Caki2 (cell line): ENCODE data around the gene ADCY5. TPM values are rescaled to one million over a fixed set of nuclear protein-coding genes. Genes with fewer than 3 reads are reported as not detected.

Source experiments
- DNase-seq: peaks from one replicate; pipeline ENCODE4 v3.0.0-alpha.2; 2015; ENCODE audit warnings: low read depth
- in situ Hi-C: cut with HindIII; loops from 2 replicates; pipeline ENCODE4 v1.10.0; 2016; ENCODE audit warnings: low sequenced_read_pairs, low pct_unique_long_range_greater_than_20kb, mixed read lengths
- total RNA-seq: library from RNA; depleted of rRNA; stranded (reverse); fragments of >200 nt; shearing (Covaris generic); gene quantifications from 2 replicates; pipeline ENCODE4 v1.2.3, GENCODE V29; 2014; ENCODE audit warnings: low replicate concordance

ADCY5 gene
- total RNA-seq, 1 experiment from 2014 or later, result 5.9 TPM

- in situ Hi-C loops, result no loop called here
- no peak for DNase-seq
These were observed 8.9 kb downstream of the ADCY5 start for GRCh38 chr3:123439806-123440580.

- no peak for DNase-seq
- in situ Hi-C loops, result no loop called here
These were observed 15.9 kb downstream of the ADCY5 start for GRCh38 chr3:123432832-123433523.

GRCh38 chr3:123431658-123432324 is 17.1 kb downstream of the ADCY5 start:
- in situ Hi-C loops, result no loop called here
- DNase-seq, result peak; percentile 84

- no peak for DNase-seq
- in situ Hi-C loops, result no loop called here
These were observed 17.8 kb downstream of the ADCY5 start for GRCh38 chr3:123431007-123431657.

GRCh38 chr3:123430266-123430665 is 18.6 kb downstream of the ADCY5 start:
- DNase-seq, result no peak

GRCh38 chr3:123429362-123430125 is 19.3 kb downstream of the ADCY5 start:
- no peak for DNase-seq
- in situ Hi-C loops, result no loop called here

More at GRCh38 chr3:123430266-123430665, 18.6 kb downstream of the ADCY5 start:
- in situ Hi-C loops, result no loop called here

GRCh38 chr3:123424999-123425712 is 23.7 kb downstream of the ADCY5 start:
- DNase-seq, result no peak
- in situ Hi-C loops, result no loop called here

- DNase-seq, result no peak
- in situ Hi-C loops, result no loop called here
These were observed 24.4 kb downstream of the ADCY5 start for GRCh38 chr3:123424321-123424998.

- in situ Hi-C loops, result no loop called here
- no peak for DNase-seq
These were observed 25.1 kb downstream of the ADCY5 start for GRCh38 chr3:123423806-123424205.

GRCh38 chr3:123423031-123423430 is 25.9 kb downstream of the ADCY5 start:
- DNase-seq, result no peak
- in situ Hi-C loops, result no loop called here

GRCh38 chr3:123422457-123422856 is 26.4 kb downstream of the ADCY5 start:
- in situ Hi-C loops, result no loop called here
- no peak for DNase-seq

- peak; percentile 18 for DNase-seq
- in situ Hi-C loops, result no loop called here
These were observed 27.3 kb downstream of the ADCY5 start for GRCh38 chr3:123421353-123422174.

GRCh38 chr3:123420416-123420968 is 28.4 kb downstream of the ADCY5 start:
- in situ Hi-C loops, result no loop called here
- no peak for DNase-seq

- in situ Hi-C loops, result no loop called here
- DNase-seq, result peak; percentile 41
These were observed 29.0 kb downstream of the ADCY5 start for GRCh38 chr3:123419850-123420297.

GRCh38 chr3:123419181-123419849 is 29.6 kb downstream of the ADCY5 start:
- in situ Hi-C loops, result no loop called here
- no peak for DNase-seq
